Measurements from ENCODE around the gene PCSK2.

DNA sequence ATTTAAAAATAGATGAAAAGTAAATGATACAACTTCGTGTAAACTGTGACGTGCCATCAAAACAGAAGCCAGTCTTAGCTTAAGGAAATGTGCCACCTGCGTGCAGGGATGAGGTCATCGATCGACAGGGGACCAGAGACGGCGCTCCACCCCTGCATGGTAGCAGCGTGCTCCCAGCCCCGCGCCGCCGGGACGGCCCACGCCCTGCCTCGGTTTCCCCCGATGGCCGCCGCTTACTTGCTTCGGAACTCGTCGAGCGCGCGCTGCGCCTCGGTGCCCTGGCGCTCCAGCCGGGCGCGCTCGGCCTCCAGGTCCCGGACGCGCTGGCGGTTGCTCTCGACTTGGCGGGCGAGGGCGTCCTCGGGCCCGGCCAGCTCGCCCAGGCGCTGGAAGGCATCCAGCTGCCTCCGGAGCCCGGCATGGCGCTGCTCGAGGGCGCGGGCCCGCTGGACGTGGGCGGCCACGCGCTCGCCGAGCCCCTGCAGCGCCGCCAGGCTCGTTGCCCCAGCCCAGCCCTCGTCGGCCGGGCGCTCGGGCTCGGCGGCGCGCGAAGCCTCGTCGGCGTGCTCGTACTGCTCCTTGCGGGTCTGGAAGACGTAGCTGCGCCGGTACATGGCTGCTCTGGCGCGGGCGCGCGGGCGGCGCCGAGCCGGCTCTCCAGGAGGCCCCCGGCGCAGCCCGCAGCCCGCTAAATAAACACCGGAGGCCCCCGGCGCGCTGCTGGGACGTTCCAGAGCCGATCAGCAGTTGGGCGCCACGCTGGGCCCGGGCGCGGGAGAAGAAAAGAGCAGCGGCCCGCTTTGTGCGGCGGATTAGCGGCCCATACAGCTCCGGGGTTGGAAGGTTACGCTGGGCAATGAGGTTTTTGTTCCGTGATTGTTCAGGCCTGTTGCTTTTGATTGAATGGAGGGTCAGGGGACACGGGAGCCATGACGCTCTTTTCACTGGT lies 304.1 kb downstream of the PCSK2 start, which contains the start of gene BFSP1:
- TF ChIP-seq REST (IDR thresholded peaks at IDR 0.05; ENCODE audit: borderline replicate concordance) = no peak
- TF ChIP-seq, protein P1, sequence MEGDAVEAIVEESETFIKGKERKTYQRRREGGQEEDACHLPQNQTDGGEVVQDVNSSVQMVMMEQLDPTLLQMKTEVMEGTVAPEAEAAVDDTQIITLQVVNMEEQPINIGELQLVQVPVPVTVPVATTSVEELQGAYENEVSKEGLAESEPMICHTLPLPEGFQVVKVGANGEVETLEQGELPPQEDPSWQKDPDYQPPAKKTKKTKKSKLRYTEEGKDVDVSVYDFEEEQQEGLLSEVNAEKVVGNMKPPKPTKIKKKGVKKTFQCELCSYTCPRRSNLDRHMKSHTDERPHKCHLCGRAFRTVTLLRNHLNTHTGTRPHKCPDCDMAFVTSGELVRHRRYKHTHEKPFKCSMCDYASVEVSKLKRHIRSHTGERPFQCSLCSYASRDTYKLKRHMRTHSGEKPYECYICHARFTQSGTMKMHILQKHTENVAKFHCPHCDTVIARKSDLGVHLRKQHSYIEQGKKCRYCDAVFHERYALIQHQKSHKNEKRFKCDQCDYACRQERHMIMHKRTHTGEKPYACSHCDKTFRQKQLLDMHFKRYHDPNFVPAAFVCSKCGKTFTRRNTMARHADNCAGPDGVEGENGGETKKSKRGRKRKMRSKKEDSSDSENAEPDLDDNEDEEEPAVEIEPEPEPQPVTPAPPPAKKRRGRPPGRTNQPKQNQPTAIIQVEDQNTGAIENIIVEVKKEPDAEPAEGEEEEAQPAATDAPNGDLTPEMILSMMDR (IDR thresholded peaks at IDR 0.05; ENCODE audit: poor library complexity, severe bottlenecking) = peak; percentile 37
- TF ChIP-seq EZH2 (IDR thresholded peaks at IDR 0.05; ENCODE audit: borderline replicate concordance, insufficient read depth, low read length, poor library complexity, severe bottlenecking) = no peak
- TF ChIP-seq EP300 (conservative IDR thresholded peaks at IDR 0.05; ENCODE audit: poor library complexity, severe bottlenecking) = peak; percentile 53
- peak; percentile 28 for TF ChIP-seq POLR2AphosphoS5 (IDR thresholded peaks at IDR 0.05)
- peak; percentile 45 for TF ChIP-seq RAD21 (conservative IDR thresholded peaks at IDR 0.05)
- TF ChIP-seq MXI1 (conservative IDR thresholded peaks at IDR 0.05; ENCODE audit: poor library complexity, severe bottlenecking) = peak; percentile 67
- TF ChIP-seq TAF1 (IDR thresholded peaks at IDR 0.05; ENCODE audit: low read depth) = no peak
